Measurements from ENCODE around the gene ANKRD44.

- TF ChIP-seq POLR2A (IDR thresholded peaks at IDR 0.05): no peak
- TF ChIP-seq CTCF (IDR thresholded peaks at IDR 0.05 in 4 of 5, conservative IDR thresholded peaks at IDR 0.05 in 1 of 5): no peak
These were observed 45.5 kb downstream of the ANKRD44 start for GRCh38 chr2:197265036-197265435.

Data from gastrocnemius medialis (tissue), 4 donors.